HCEC 1CT (cell line): ENCODE measurements around the gene DSCAML1.

Experiments
- DNase-seq: peaks from one replicate; pipeline ENCODE4 v3.0.0-alpha.2; 2017

Gene DSCAML1

DNA sequence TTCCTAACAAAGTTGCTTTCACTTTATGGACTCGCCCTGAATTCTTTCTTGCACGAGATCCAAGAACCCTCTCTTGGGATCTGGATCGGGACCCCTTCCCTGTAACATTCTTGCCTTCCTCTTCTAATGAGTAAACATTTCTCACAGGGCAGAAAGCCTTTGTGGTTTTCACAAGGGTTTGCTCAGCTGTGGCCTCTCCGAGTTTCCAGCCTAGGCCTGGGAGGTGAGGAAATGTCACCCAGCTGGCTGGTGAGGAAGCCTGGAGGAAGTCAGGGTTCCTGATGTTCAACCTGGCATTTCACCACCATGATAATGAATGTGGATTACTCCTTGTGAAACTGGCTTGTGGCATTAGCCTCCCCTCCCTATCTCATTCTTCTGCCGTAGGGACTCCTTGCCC, 224.9 kb downstream of the DSCAML1 start:
- no peak for DNase-seq

DNA sequence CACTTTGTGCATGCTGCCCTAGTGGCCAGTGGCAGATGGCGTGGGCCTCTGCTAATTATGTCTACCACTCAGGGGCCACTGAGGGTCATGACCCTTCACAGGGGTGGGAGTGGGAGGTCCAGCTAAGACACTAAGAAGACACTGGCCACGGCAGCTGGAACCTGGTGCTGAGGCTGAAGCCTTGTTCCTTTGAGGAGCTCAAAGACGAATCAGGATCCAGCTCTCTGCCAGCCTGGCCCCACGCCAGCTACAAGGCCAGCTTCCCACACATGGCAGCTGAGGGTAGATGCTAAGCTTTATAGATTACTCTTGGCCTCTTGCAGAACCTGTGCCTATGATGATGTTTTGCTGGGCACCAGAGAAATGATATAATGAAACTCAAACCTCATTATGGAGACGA, 226.3 kb downstream of the DSCAML1 start:
- no peak for DNase-seq

DNA sequence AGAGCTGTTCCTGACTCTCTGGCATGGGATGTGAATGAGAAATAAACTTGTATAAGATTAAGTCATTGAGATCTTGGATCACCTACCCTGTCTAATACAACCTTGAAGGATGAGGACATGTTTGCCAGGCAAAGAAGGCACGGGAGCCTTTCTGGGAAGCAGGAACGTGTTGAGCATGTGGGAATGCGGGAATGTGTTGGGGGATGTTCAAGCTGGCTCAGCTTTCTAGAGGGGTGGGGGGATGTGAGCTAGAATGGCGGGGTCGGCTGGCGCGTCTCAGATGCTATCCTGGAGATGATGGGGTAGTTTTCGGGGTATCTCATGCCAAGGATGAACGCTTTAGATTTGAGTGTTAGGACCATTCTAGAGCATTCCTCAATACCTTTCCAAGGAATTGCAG, 227.1 kb downstream of the DSCAML1 start:
- DNase-seq: no peak

DNA sequence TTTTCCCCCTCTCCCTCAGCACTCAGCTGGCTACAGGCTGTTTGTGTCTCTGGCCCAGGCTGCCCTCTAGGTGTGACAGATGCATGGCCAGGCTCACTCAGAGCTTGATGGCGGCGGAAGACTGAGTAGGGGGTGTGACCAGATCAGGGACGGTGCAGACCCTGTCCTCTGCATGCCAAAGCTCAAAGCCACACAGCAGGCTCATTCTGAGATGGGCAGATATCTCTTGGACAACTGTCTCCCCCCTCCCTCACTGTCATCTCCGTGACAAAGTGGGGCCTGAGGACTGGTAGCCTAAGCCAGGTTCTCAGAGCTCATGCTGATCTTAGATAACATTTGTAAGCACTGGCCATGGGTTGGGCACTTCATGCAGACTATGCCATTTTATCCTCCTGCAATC, 231.3 kb downstream of the DSCAML1 start:
- DNase-seq: no peak

DNA sequence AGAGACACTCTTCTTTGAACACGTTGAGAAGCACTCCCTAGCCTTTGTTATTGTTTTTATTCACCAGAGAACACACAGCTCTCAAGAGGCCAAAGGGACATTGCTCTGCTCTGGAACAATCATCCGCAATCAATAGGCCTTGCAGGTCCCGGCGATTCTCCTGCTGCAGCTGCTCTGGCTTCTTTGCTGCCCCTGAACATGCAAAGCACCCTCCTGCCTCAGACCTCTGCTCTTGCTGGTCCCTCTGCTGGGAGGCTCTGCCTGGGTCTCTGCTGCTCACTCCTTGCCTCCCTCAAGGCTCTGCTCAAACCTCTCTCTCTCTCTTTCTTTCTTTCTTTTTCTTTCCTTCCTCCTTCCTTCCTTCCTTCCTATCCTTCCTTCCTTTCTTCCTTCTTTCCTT, 232.7 kb downstream of the DSCAML1 start:
- DNase-seq: no peak

DNA sequence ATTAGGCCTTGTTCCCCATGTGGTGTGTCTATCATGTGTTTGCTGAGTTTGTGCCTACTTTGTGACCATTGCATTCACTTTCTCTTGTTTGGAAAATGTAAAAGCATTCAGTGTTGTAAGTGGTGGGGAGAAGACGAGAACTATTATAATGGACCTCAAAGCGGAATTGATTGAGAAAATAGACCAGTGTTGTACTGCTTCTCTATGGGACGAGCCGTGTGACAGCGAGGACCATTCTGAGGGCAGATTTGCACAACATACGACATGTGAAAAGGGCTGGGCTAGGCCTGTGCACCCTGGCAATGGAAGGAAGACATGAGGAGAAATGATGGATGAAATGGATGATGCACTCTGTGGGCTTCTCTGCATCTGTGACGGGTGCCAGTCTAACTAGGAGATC, 233.5 kb downstream of the DSCAML1 start:
- no peak for DNase-seq

DNA sequence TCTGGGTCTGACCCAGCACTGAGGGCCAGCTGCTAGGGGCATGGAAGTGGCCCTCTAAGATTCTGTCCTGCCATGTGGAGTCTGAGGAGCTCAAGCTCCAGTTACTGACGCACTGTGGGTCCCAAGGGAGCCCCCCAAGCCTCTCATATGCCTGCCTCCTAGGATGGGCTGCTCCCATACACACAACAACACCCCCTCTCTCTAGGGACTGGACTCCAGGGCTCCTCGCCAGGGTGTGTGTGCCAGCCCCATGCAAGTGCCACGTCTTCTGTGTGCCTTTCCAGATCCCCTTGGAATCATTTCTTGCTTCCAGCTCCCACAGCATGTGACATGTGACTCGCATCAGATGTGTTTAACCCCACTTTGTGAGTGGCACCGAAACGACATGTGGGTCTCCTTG, 234.9 kb downstream of the DSCAML1 start:
- DNase-seq: no peak

DNA sequence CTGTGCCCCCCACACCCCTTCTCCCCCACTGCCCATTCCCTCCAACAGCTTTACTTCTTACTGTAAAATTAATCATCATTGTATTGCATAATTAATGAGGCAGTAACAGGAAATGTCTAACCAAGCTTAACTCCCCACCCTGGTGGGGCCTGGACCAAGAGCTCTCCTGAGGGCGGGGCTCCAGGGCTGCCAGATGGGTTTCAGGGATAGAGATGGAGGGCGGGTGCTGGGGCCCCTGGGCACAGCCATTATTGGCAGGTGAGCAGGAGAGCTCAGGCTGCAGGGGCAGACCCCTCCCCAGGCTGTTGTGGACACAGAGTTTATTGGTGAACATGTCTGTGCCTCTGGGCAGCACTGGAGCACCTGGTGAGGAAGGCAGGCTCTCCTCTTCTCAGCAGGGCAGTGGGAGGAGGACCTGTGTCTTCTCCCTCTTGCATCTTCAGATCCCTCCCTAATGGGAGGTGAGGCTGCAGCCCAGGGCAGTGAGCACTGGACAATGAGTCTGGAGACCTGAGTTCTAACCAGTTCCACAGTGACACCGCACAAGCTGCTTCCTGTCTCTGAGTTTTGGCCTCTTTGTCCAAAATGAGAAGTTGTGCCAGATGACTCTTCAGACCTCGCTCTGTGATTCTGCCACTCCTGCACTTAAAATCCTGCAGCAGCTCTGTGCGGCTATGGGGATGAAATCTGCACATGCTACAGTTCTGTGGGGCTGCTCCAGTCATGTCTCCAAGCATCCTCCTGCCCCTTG, 236.1 kb downstream of the DSCAML1 start:
- DNase-seq: no peak

DNA sequence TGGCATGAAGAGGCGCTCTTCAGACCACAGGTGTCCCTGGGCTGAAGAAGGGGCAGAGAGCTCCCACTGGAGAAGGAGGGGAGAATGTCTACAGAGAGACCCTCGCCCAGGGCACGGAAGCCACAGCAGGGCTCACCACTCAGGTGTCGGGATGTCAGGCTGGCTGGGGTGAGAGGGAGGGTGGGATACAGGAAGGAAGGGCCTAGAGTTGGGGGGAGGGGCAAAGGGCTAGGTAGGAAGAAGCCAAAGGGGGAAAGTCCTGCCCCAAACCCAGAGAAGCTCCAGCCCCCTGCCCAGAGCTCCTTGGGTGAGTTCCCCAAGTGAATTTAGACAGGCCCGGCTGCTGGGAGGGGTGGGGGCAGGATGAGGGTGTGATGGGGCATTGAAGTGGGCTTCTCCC, 237.3 kb downstream of the DSCAML1 start:
- DNase-seq: no peak

DNA sequence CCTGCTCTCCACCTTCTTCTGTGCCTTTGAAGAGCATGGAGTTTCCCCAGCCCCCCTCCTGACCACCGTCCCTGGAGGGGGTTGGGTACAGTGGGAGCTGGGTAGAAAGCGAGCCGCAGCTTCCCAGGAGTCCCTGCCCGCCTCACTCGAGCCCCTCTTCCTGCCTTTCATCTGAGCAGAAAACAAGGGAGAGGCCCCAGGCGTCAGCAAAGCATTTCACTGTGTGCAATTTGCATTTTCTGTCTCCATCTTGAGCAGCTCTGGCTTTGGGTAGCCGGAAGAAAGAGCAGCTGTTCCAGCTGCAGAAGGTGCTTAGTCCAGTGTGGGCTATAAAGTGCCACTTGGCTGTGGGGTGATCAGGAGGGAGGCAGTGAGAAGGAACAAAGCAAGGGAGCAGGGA, 239.7 kb downstream of the DSCAML1 start:
- no peak for DNase-seq

DNA sequence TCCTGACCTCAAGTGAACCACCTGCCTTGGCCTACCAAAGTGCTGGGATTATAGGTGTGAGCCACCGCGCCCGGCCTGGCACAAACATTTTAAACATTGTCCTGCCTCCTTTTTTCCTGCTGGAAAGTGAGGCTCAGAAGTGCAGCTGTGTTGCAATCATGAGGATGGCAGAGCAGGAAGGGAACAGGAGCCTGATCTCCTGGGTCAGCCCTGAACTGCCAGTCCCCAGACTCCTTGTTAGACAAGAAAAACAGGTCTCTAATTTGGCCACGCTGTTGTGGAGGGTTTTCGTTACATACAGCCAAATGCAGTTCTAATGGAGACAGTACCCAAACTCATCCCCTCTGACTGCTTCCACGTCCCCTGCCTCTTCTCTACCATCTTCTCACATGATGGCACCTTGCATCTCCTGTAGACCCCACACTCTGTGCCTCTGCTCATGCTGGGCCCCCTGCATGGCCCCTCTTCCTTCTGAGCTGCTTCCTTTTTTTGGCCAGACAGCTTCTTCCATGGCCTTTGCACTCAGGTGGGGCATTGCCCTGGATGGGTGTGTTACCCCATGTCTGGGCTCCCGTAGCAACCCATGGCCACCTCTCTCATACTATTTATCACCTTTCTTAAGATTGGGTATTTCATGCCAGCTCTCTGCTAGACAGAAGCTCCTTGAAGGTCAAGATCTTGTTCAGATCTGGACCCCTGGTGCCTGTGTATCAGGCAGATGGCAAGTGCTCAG, 242.2 kb downstream of the DSCAML1 start:
- no peak for DNase-seq

DNA sequence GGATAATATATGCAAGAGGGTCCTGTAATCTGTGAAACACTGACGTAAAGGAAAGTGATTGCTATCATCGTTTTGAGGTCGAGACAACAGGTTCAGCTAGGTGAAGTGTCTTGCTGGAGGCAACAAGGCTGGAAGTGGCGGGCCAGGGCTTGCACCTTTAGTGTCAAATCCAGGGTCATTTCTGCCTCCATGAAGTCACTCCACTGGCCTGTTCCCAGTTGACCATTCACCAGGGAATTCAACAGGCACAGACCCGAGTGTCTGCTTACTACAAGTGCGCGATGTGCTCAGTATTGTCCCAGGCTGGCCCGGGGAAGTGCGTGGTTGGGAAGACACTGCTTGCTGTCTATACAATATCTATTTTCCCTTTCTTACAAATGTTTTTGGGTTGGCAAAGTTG, 244.4 kb downstream of the DSCAML1 start:
- no peak for DNase-seq

DNA sequence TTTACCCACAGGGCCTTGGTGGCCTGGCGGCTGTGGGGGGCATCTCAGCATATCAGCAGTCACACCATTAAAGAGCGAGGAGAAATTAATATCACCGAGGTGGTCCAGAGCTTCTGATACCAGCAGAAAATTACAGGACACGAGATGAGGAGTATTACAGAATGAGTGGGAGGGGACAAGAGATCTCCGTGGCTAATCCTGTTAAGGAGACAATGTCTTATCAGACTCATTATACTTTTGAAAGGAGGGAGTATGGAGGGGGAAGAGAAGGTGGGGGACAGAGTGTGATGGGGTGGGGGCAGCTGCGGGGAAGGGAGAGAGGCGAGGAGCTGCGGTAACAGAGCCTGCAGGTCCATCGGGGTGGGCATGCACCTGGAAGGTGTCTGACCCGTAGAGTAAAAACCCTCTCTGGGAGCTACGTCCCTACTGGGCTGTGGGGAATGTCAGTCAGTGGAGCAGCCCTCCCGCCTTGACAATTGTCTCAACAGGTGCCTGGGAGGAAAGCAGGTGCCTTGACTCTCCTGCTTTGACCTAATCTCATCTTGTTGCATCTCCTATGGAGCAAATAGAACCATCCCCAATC, 245.2 kb downstream of the DSCAML1 start:
- no peak for DNase-seq

DNA sequence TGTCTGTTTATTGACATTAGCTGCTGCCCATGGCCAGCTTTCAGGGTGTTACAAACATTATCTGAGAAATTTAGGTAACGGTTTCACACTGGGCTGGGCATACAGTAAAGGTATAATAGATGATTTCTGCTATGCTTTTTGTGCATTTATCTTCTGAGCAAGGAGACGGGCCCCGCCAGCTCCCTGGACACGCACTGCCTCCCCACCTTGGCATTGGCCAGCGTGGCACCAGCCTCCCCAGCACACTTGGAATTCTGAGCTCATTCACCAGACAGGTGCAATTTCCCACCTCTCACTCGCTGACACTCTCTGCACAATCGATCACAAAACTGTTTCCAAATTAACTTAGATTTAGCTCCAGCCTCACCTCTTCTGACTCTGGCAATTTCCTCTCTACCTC, 246.6 kb downstream of the DSCAML1 start:
- no peak for DNase-seq

DNA sequence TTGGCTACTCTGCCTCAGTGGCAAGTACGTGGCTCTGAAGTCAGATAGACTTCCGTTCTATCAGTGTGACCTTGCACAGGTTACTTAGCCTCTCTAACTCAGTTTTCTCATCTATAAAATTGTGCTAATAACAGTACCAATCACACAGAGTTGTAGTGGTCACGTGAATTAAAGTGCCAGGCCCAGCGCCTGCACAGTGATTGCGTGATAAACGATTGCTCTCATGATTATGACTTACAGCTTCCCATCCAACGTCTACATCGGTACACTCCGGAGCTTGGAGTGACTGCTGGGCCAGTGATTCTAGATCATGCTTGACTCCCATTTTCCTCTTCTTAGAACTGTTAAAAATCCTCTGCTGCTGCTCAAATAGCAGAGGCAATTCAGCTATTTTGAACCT, 247.6 kb downstream of the DSCAML1 start:
- DNase-seq: no peak

DNA sequence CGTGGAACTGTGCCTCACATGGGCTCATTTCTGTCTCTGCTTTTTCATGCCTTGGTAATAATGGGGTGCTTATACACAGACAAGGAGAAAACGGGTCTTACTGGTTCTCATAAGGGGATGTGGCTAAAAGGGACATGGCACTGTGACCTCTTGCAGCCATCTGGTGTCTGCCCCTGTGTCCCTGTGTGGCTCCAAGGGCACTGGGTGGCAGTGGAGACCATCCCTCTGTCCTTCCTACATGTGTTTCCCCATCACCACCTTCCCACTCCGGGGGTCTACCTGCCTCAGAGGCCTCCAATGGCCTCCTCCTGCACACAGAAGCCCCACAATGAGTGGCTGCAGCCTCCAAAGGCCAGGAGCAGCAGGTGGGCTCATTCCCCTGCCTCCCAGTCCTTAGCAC, 248.1 kb downstream of the DSCAML1 start:
- no peak for DNase-seq

DNA sequence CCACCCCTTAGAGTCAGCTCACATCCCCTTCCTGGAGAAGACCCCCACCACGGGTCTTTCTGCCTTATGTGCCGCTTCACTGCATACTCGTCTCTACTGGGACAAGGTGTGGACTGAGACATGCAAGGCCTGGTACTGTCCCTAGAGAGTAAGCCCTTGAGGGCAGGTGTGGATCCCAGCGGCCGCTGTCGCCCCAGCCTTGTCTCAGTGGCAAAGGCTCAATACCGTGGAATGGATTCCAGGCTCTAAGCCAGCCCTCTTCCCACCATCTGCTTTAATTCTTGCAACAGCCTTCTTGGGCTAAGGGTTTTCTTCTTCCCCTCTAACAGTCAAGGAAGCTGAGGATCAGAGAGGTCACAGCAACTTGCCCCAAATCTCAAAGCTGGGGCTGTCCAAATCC, 249.1 kb downstream of the DSCAML1 start:
- DNase-seq: no peak

DNA sequence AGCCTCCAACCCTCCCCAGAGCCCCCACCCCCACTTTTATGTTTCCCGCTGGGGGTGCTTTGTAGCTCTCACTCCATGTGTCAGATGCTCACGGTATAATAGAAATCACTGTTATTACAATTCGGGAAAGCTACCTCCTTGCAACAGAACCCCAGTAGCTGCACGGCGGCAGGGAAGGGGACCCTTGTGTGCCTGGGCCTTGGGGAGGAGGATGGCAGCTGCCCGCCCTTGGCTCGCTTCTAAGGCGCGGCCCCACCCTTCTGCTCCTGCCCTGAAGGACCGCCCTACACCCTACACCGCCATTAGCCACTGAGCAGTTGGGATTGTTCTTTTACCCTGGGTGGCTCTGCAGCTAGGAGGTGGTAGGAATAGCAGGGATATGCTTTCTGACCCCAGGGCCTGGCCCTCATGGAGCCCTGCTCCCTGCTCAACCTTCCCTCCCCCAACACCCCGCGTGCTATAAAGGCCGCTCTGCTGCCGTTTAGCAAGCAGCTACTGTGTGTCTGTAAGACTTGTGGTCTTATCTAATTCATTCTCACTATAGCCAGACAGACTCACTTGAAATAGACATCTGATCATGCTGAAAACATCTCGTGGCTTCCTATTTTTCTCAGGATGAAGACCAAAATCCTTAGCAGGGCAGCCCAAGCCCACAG, 249.7 kb downstream of the DSCAML1 start:
- DNase-seq: no peak

DNA sequence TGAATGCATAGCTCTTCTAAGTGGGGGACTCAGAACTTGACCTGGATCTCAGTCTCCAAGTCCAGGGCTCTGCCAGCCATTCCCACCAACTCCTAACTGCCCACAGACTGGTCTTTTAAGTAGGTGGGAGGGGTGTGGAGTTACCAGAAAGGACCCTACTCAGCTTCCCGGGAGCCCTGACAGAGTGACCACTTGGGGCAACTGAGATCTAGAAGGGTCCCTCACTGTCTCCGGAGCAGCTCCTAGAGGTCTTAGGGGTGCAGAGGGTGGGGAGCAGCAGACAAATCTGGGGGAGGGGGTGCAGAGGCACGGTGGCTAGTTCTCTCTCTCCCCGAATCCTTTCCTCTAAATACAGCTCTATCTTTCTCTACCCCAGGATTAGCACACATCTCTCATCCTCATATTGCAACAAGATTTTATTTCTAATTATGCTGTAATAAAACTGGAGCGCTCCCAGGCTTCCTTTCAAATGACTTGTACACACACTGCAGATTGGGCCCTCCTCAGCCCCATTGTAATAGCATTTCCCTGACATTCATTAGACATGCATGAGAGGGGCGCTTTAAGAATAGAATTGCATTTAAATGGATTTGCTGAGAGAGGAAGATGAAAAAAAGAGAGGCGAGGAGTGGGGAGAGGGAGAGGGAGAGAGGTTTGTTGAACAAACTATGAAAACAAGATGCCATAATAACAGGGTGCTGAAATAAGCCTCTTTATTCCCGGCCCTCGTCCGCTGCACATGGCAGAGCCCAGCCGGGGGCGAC, 250.4 kb downstream of the DSCAML1 start:
- DNase-seq: no peak

DNA sequence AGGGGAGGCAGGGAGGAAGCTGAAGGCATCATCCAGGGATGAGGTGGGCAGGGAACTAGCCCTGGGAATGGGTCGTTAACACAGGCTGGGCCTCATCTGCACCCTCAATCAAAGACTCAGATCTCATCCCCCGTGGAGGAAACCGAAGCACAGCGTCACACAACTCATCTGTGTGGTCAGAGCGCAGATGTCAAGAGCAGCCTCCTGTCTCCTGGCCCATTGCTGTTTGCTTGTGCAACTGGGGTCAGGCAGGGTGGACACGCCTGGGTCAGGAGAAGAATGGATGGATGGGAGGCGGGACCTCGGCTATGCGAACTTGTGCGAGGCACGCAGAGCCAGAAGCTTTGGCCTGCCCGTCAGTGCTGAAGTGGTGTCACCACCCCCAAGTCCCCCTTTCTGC, 251.3 kb downstream of the DSCAML1 start:
- no peak for DNase-seq

DNA sequence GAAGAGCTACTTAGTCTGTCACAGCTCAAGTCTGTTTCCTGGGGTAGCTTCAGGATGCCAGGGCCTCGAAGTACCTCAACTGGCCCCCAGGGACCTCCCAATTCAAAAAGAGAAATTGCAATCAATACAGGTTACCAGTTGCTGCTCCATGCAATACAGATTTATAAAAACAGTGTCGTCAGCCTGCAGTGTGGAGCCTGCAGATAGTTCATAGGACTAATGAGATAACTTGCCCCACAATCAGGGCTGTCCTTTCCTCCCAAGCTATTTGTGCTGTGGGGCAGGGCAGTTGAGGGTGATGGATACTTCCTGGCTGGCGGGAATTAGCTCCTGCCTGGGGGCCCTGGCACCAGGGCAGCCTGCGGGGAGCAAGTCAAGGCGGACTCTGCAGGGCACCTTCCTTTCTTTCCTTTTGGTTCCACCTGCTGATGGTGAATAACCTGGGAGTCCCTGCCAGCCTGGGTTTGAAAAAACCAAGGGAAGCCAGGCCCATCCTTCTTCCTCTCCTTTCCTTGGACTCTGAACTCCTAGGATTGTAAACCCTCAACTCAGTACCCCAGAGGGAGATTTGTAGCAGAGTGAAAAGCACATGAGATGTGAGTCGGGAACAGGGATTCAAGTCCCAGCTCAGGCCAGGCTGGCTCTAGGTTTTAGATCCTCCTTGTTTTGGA, 252.8 kb downstream of the DSCAML1 start:
- no peak for DNase-seq

DNA sequence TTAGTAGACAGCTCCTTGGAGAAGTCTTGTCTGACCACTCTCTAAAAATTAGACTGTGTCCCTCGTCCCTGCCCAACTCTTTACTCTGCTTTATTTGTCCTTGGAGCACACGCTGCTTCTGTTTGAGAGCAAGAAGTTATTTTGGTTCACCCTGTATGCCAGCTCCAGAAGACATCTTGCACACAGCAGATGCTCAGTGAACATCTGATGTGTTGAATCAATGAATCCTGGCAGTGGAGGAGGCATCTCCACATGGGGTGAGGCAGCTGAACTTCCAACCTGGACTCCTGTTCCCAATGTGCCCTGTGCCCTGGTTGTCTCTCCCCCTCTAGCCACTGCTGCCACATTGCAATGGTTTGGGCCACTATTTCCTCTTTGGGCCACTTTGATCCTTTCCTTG, 255.8 kb downstream of the DSCAML1 start:
- no peak for DNase-seq
